ENCODE results near the gene ARPP21. TPM values are rescaled to one million over a fixed set of nuclear protein-coding genes. Genes with fewer than 3 reads are reported as not detected.

ARPP21 gene
- total RNA-seq, 4 donors from 2014 or later, result not detected

GRCh38 chr3:35760146-35760545 lies 120.8 kb downstream of the ARPP21 start:
- no peak overlapping the region for H3K4me3 ChIP-seq
- 58 to 68% methylated on average over 3 to 4 of the region's 4 CpGs for WGBS, 2 donors
- no peak overlapping the region for H3K27ac ChIP-seq
- no peaks in the 10 kb centered on the region for H3K27me3 ChIP-seq
- no peaks in the 10 kb centered on the region for H3K9me3 ChIP-seq
- TF ChIP-seq, protein P1, sequence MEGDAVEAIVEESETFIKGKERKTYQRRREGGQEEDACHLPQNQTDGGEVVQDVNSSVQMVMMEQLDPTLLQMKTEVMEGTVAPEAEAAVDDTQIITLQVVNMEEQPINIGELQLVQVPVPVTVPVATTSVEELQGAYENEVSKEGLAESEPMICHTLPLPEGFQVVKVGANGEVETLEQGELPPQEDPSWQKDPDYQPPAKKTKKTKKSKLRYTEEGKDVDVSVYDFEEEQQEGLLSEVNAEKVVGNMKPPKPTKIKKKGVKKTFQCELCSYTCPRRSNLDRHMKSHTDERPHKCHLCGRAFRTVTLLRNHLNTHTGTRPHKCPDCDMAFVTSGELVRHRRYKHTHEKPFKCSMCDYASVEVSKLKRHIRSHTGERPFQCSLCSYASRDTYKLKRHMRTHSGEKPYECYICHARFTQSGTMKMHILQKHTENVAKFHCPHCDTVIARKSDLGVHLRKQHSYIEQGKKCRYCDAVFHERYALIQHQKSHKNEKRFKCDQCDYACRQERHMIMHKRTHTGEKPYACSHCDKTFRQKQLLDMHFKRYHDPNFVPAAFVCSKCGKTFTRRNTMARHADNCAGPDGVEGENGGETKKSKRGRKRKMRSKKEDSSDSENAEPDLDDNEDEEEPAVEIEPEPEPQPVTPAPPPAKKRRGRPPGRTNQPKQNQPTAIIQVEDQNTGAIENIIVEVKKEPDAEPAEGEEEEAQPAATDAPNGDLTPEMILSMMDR (IDR thresholded peaks at IDR 0.05), result no peak
- no peak for TF ChIP-seq POLR2A (IDR thresholded peaks at IDR 0.05)
- no peaks in the 10 kb centered on the region for H3K36me3 ChIP-seq
- DNase-seq, result no peak
- intact Hi-C loops (cut with DNase I), result no loop called here
- H3K4me1 ChIP-seq, result no peaks in the 10 kb centered on the region

- Histone ChIP-seq H3K27ac (no peak overlapping the region), H3K4me3 (no peak overlapping the region), H3K9me3 (no peaks in the 10 kb centered on the region), H3K4me1 (no peaks in the 10 kb centered on the region), H3K27me3 (no peaks in the 10 kb centered on the region), H3K36me3 (no peaks in the 10 kb centered on the region)
- intact Hi-C loops (cut with DNase I), result no loop called here
- TF ChIP-seq, protein P1 (IDR thresholded peaks at IDR 0.05), result no peak
- TF ChIP-seq POLR2A (IDR thresholded peaks at IDR 0.05), result no peak
- no peak for DNase-seq
- 35 to 42% methylated on average over 1 of the region's 1 CpG for WGBS, 2 donors
These were observed 122.0 kb downstream of the ARPP21 start for GRCh38 chr3:35761311-35761710.

GRCh38 chr3:35772381-35773015 lies 133.2 kb downstream of the ARPP21 start:
- WGBS, 2 donors, result 26 to 37% methylated on average over 2 of the region's 2 CpGs
- Histone ChIP-seq H3K4me3 (no peak overlapping the region), H3K27ac (no peak overlapping the region), H3K36me3 (no peaks in the 10 kb centered on the region), H3K9me3 (no peaks in the 10 kb centered on the region), H3K4me1 (no peaks in the 10 kb centered on the region), H3K27me3 (no peaks in the 10 kb centered on the region)
- TF ChIP-seq, protein P1 (IDR thresholded peaks at IDR 0.05), result no peak
- no peak for TF ChIP-seq POLR2A (IDR thresholded peaks at IDR 0.05)
- DNase-seq, result no peak
- intact Hi-C loops (cut with DNase I), result no loop called here

GRCh38 chr3:35773417-35773816 lies 134.1 kb downstream of the ARPP21 start:
- TF ChIP-seq POLR2A (IDR thresholded peaks at IDR 0.05), result no peak
- TF ChIP-seq, protein P1 (IDR thresholded peaks at IDR 0.05), result no peak
- Histone ChIP-seq H3K36me3 (no peaks in the 10 kb centered on the region), H3K4me1 (no peaks in the 10 kb centered on the region), H3K27me3 (peaks cover 0 to 3% (median 0%) of the 10 kb centered on the region in 4 donors), H3K9me3 (no peaks in the 10 kb centered on the region), H3K4me3 (no peak overlapping the region), H3K27ac (no peak overlapping the region)
- WGBS, 2 donors, result 83 to 94% methylated on average over 1 of the region's 1 CpG
- intact Hi-C loops (cut with DNase I), result no loop called here
- no peak for DNase-seq

GRCh38 chr3:35776346-35776745 lies 137.0 kb downstream of the ARPP21 start:
- H3K27ac ChIP-seq, result no peak overlapping the region
- WGBS, 2 donors, result 74 to 81% methylated on average over 2 of the region's 2 CpGs
- no peak for DNase-seq
- TF ChIP-seq POLR2A (IDR thresholded peaks at IDR 0.05), result no peak
- TF ChIP-seq, protein P1 (IDR thresholded peaks at IDR 0.05), result no peak
- peaks cover 0 to 3% (median 0%) of the 10 kb centered on the region in 4 donors for H3K27me3 ChIP-seq
- H3K4me3 ChIP-seq, result no peak overlapping the region
- intact Hi-C loops (cut with DNase I), result no loop called here
- H3K36me3 ChIP-seq, result no peaks in the 10 kb centered on the region
- H3K9me3 ChIP-seq, result no peaks in the 10 kb centered on the region
- H3K4me1 ChIP-seq, result no peaks in the 10 kb centered on the region

Measured in esophagus squamous epithelium (tissue), 5 donors.